NK-92 (cell line): ENCODE data around the gene TSPAN5.

Experiments used
- DNase-seq: peaks from one replicate; lab custom pipeline; 2025; ENCODE audit not compliant: unreplicated experiment; lab: John Stamatoyannopoulos, UW

The TSPAN5 gene

GRCh38 chr4:98646422-98646821 lies 12.0 kb downstream of the TSPAN5 start:
- no peak for DNase-seq

GRCh38 chr4:98645527-98645926 lies 12.9 kb downstream of the TSPAN5 start:
- DNase-seq: no peak

- DNase-seq: no peak
These were observed 14.7 kb downstream of the TSPAN5 start for GRCh38 chr4:98643755-98644154.

GRCh38 chr4:98642991-98643426 lies 15.4 kb downstream of the TSPAN5 start:
- DNase-seq: no peak

GRCh38 chr4:98641906-98642668 lies 16.3 kb downstream of the TSPAN5 start:
- no peak for DNase-seq

- no peak for DNase-seq
These were observed 17.0 kb downstream of the TSPAN5 start for GRCh38 chr4:98641376-98641775.

- no peak for DNase-seq
These were observed 18.9 kb downstream of the TSPAN5 start for GRCh38 chr4:98639523-98639922.

GRCh38 chr4:98639108-98639507 lies 19.3 kb downstream of the TSPAN5 start:
- DNase-seq: no peak

GRCh38 chr4:98638661-98639060 lies 19.8 kb downstream of the TSPAN5 start:
- DNase-seq: no peak

GRCh38 chr4:98634061-98634460 lies 24.4 kb downstream of the TSPAN5 start:
- no peak for DNase-seq

- DNase-seq: no peak
These were observed 25.3 kb downstream of the TSPAN5 start for GRCh38 chr4:98633159-98633558.

GRCh38 chr4:98632258-98632657 lies 26.2 kb downstream of the TSPAN5 start:
- no peak for DNase-seq

GRCh38 chr4:98631506-98631905 lies 26.9 kb downstream of the TSPAN5 start:
- DNase-seq: no peak

GRCh38 chr4:98630737-98631454 lies 27.5 kb downstream of the TSPAN5 start:
- no peak for DNase-seq

GRCh38 chr4:98627531-98628257 lies 30.7 kb downstream of the TSPAN5 start:
- DNase-seq: no peak

GRCh38 chr4:98626350-98626749 lies 32.1 kb downstream of the TSPAN5 start:
- DNase-seq: no peak

GRCh38 chr4:98625920-98626319 lies 32.5 kb downstream of the TSPAN5 start:
- DNase-seq: no peak

GRCh38 chr4:98625399-98625798 lies 33.0 kb downstream of the TSPAN5 start:
- no peak for DNase-seq

GRCh38 chr4:98624642-98625041 lies 33.8 kb downstream of the TSPAN5 start:
- DNase-seq: no peak

- DNase-seq: no peak
These were observed 34.3 kb downstream of the TSPAN5 start for GRCh38 chr4:98624144-98624543.

GRCh38 chr4:98623126-98623802 lies 35.1 kb downstream of the TSPAN5 start:
- no peak for DNase-seq
